A549 (cell line): ENCODE results near the gene SLC25A30. TPM values are rescaled to one million over a fixed set of nuclear protein-coding genes. Genes with fewer than 3 reads are reported as not detected.
A peak's percentile ranks its signal among the peaks of the same experiment; 100 is the strongest.

Experiments
- ATAC-seq, 2 experiments: fragments of 200-7000 bp in 1 of 2; fragments of >200 bp in 1 of 2; cut with Nextera tagmentation in 1 of 2; cut with Tn5 transposase in 1 of 2; 3 replicates each; pipeline versions ENCODE4 v1.8.0 to v1.9.1; 2018 to 2020; ENCODE audit warnings: mild to moderate bottlenecking in 1 of 2, moderate library complexity in 1 of 2
- CTCF ChIA-PET: fragments of 300-600 bp; sonication (Branson Sonifier 250); formaldehyde crosslinking; extraction: SDS; loops from one replicate; lab custom pipeline; 2021; ENCODE audit warnings: antibody characterized with exemption, inconsistent platforms; lab: Yijun Ruan, JAX
- POLR2A ChIA-PET: fragments of 350-600 bp; formaldehyde crosslinking; extraction: SDS; loops from one replicate; lab custom pipeline; 2021; ENCODE audit warnings: antibody characterized with exemption, inconsistent platforms; lab: Yijun Ruan, JAX
- DNase-seq, 2 experiments: peaks; one replicate each; pipeline versions ENCODE4 v3.0.0 to v3.0.0-alpha.2; 2011 to 2016; ENCODE audit warnings: low read depth in 1 of 2, low spot score in 1 of 2
- FAIRE-seq: peaks from 2 replicates; lab custom pipeline; 2011; peaks lifted over from hg19 to GRCh38; lab: Jason Lieb, UNC
- H3K27ac ChIP-seq, 2 experiments: fragments of >200 bp; sonication (Bioruptor Twin); formaldehyde crosslinking; 3 replicates each; pipeline ENCODE4 v1.5.1; 2016 to 2017
- H3K4me1 ChIP-seq: fragments of >200 bp; sonication (Bioruptor Twin); formaldehyde crosslinking; 3 replicates; pipeline ENCODE4 v1.6.1; 2016
- H3K4me2 ChIP-seq: fragments of >200 bp; sonication (Bioruptor Twin); formaldehyde crosslinking; 3 replicates; pipeline ENCODE4 v1.6.1; 2016
- H3K4me3 ChIP-seq: fragments of >200 bp; sonication (Bioruptor Twin); formaldehyde crosslinking; 3 replicates; pipeline ENCODE4 v1.5.1; 2016
- H3K9me3 ChIP-seq: fragments of >200 bp; sonication (Bioruptor Twin); formaldehyde crosslinking; 3 replicates; pipeline ENCODE4 v1.6.1; 2016
- BHLHE40 ChIP-seq: IDR thresholded peaks from 2 replicates; pipeline ENCODE4 v1.6.1; 2012; ENCODE audit warnings: low read depth, low read length, inconsistent platforms
- CBX2 ChIP-seq: fragments of 200-600 bp; sonication (generic); IDR thresholded peaks from 2 replicates; pipeline ENCODE4 v1.6.1; 2016; ENCODE audit warnings: low read depth, mild to moderate bottlenecking, borderline replicate concordance
- CEBPB ChIP-seq, 2 experiments: fragments of >200 bp in 1 of 2; sonication (Bioruptor Twin) in 1 of 2; formaldehyde crosslinking in 1 of 2; IDR thresholded peaks; 2 replicates each; pipeline ENCODE4 v1.6.1; 2012 to 2016
- CHD2 ChIP-seq: fragments of 150-350 bp; IDR thresholded peaks from 2 replicates; pipeline ENCODE4 v1.6.1; 2014; ENCODE audit warnings: low read length; ENCODE audit not compliant: partially characterized antibody
- EHF ChIP-seq: fragments of 250-450 bp; sonication (Bioruptor Pico); IDR thresholded peaks from 2 replicates; pipeline ENCODE4 v1.5.0; 2020; ENCODE audit warnings: mild to moderate bottlenecking
- EP300 ChIP-seq, 2 experiments: fragments of >200 bp; sonication (Bioruptor Twin); formaldehyde crosslinking; IDR thresholded peaks; 2 replicates in 1 of 2; 3 replicates in 1 of 2; pipeline ENCODE4 v1.6.1; 2016 to 2017
- ESRRA ChIP-seq: fragments of 150-350 bp; IDR thresholded peaks from 2 replicates; pipeline ENCODE4 v1.6.1; 2014; ENCODE audit warnings: mild to moderate bottlenecking, low read length, borderline replicate concordance
- FOSL2 ChIP-seq, 2 experiments: fragments of 450-650 bp in 1 of 2; fragments of >200 bp in 1 of 2; sonication (Bioruptor Twin) in 1 of 2; formaldehyde crosslinking; IDR thresholded peaks; 2 replicates each; pipeline versions ENCODE4 v1.5.0 to v1.6.1; 2016 to 2020; ENCODE audit warnings: mild to moderate bottlenecking in 1 of 2, moderate library complexity in 1 of 2
- GATA3 ChIP-seq: IDR thresholded peaks from 2 replicates; pipeline ENCODE4 v1.6.1; 2012; ENCODE audit warnings: borderline replicate concordance
- HEYL ChIP-seq: fragments of 250-450 bp; sonication (Bioruptor Pico); IDR thresholded peaks from 2 replicates; pipeline ENCODE4 v1.8.0; 2021; ENCODE audit warnings: mild to moderate bottlenecking, moderate library complexity
- HOXB13 ChIP-seq: fragments of 250-450 bp; sonication (Bioruptor Pico); IDR thresholded peaks from 2 replicates; pipeline ENCODE4 v1.5.0; 2020; ENCODE audit warnings: low read depth, mild to moderate bottlenecking, moderate library complexity
- KDM1A ChIP-seq: fragments of 200-600 bp; sonication (generic); IDR thresholded peaks from 2 replicates; pipeline ENCODE4 v1.6.1; 2016; ENCODE audit warnings: low read depth, mild to moderate bottlenecking
- KDM5A ChIP-seq: fragments of 200-600 bp; sonication (generic); IDR thresholded peaks from 2 replicates; pipeline ENCODE4 v1.6.1; 2016; ENCODE audit warnings: antibody characterized with exemption, mild to moderate bottlenecking
- MAZ ChIP-seq: fragments of 150-350 bp; IDR thresholded peaks from 2 replicates; pipeline ENCODE4 v1.6.1; 2014; ENCODE audit warnings: antibody characterized with exemption, low read depth, low read length, borderline replicate concordance
- NFE2L2 ChIP-seq: fragments of 150-350 bp; conservative IDR thresholded peaks from 2 replicates; pipeline ENCODE4 v1.6.1; 2014; ENCODE audit warnings: low read length
- NPAS2 ChIP-seq: fragments of 250-450 bp; sonication (Bioruptor Pico); IDR thresholded peaks from 2 replicates; pipeline ENCODE4 v1.8.0; 2022; ENCODE audit warnings: mild to moderate bottlenecking, moderate library complexity, borderline replicate concordance
- NR3C1 ChIP-seq: fragments of >200 bp; sonication (Bioruptor Twin); formaldehyde crosslinking; IDR thresholded peaks from 3 replicates; pipeline ENCODE4 v1.6.1; 2017
- PHF8 ChIP-seq: fragments of 200-600 bp; sonication (generic); IDR thresholded peaks from 2 replicates; pipeline ENCODE4 v1.6.1; 2016; ENCODE audit warnings: low read depth, mild to moderate bottlenecking, antibody characterized with exemption, moderate library complexity, borderline replicate concordance
- POLR2AphosphoS2 ChIP-seq: conservative IDR thresholded peaks from 2 replicates; pipeline ENCODE4 v1.6.1; 2012; ENCODE audit warnings: low read length, improper control_type of control experiment, inconsistent platforms
- RAD21 ChIP-seq, 2 experiments: fragments of >200 bp in 1 of 2; sonication (Bioruptor Twin) in 1 of 2; formaldehyde crosslinking in 1 of 2; IDR thresholded peaks in 1 of 2; conservative IDR thresholded peaks in 1 of 2; 2 replicates in 1 of 2; 3 replicates in 1 of 2; pipeline ENCODE4 v1.6.1; 2012 to 2018; ENCODE audit warnings: inconsistent platforms in 1 of 2
- RARB ChIP-seq: fragments of 250-450 bp; sonication (Bioruptor Pico); IDR thresholded peaks from 2 replicates; pipeline ENCODE4 v1.8.0; 2021; ENCODE audit warnings: mild to moderate bottlenecking, moderate library complexity
- ZFP36 ChIP-seq: fragments of 450-650 bp; IDR thresholded peaks from 2 replicates; pipeline ENCODE4 v1.6.1; 2014; ENCODE audit warnings: borderline replicate concordance; ENCODE audit not compliant: partially characterized antibody
- ZNF302 ChIP-seq: fragments of 250-450 bp; sonication (Bioruptor Pico); IDR thresholded peaks from 2 replicates; pipeline ENCODE4 v1.9.0; 2021; ENCODE audit warnings: inconsistent platforms, mild to moderate bottlenecking, moderate library complexity
- ZSCAN20 ChIP-seq: fragments of 250-450 bp; sonication (Bioruptor Pico); IDR thresholded peaks from 2 replicates; pipeline ENCODE4 v1.8.0; 2022; ENCODE audit warnings: mild to moderate bottlenecking, moderate library complexity
- WGBS: methylation state at CpG from one replicate; pipeline ENCODE4 v1.1.6; 2017; ENCODE audit errors: missing lambda C conversion rate; 5-methylcytosine and 5-hydroxymethylcytosine counted together
- polyA plus RNA-seq, 4 experiments: library from polyadenylated mRNA; depleted of rRNA in 3 of 4; stranded (reverse); fragments of >200 nt; fragmentation: RNase III in 1 of 4; extraction: RNeasy Plus Mini Kit Qiagen cat#74134 plus additional on column Dnase treatment in 1 of 4; gene quantifications; 2 replicates in 3 of 4; 3 replicates in 1 of 4; pipeline ENCODE4 v1.2.3, GENCODE V29; 2011 to 2017
- TF ChIP-seq, protein P1 (sequence below): IDR thresholded peaks from 2 replicates; pipeline ENCODE4 v1.6.1; 2012
- TF ChIP-seq, protein P2 (sequence below): IDR thresholded peaks from 2 replicates; pipeline ENCODE4 v1.6.1; 2012; ENCODE audit warnings: low read depth, borderline replicate concordance
- TF ChIP-seq, protein P3 (sequence below): fragments of 150-350 bp; IDR thresholded peaks from 2 replicates; pipeline ENCODE4 v1.6.1; 2014; ENCODE audit warnings: low read depth, mild to moderate bottlenecking, low read length

SLC25A30 gene
- polyA plus RNA-seq, 2 of the 4 experiments (the other 2 are of a cell fraction), result 10.1 to 12.7 TPM

DNA sequence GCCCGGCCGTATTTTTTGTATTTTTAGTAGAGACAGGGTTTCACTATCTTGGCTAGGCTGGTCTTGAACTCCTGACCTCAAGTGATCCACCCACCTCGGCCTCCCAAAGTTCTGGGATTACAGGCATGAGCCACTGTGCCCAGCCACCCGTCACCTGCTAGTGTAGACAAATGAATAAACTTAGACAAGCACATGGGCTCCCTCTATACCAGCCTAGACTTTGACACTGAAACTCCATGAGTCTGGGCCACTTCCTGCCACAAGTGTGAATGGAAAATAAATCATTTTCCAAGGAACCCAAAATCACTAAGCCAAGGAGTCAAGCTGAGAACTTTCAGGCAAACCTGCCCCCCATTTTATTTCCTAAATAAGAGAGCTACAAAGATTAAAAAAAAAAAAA, 50.2 kb downstream of the SLC25A30 start:
- no peak for DNase-seq
- no peaks in the 10 kb centered on the region for H3K9me3 ChIP-seq
- FAIRE-seq, result no peak
- H3K27ac ChIP-seq, result peak overlapping the region in 1 of 2 experiments; percentile 10; a peak in 1 of 6 replicates
- H3K4me2 ChIP-seq, result no peak overlapping the region
- TF ChIP-seq PHF8 (no peak), POLR2AphosphoS2 (no peak), HEYL (no peak), RARB (CRISPR knock-in tag) (no peak), RAD21 (conservative IDR thresholded peaks at IDR 0.05 in 1 of 2, IDR thresholded peaks at IDR 0.05 in 1 of 2) (no peak), ESRRA (no peak), CEBPB (IDR thresholded peaks at IDR 0.05) (no peak), CHD2 (no peak), KDM5A (no peak), NFE2L2 (no peak), ZSCAN20 (CRISPR knock-in tag) (no peak)
- TF ChIP-seq, protein P1, sequence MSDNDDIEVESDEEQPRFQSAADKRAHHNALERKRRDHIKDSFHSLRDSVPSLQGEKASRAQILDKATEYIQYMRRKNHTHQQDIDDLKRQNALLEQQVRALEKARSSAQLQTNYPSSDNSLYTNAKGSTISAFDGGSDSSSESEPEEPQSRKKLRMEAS, result no peak
- H3K4me3 ChIP-seq, result no peak overlapping the region
- no peak for ATAC-seq
- POLR2A ChIA-PET, result interaction anchor here (0.8 to 1.5 kb wide), 2 partner anchors 26 to 28 kb away, joined by 3 to 9 read pairs; no protein-coding TSS in a partner anchor
- peaks cover 12% of the 10 kb centered on the region for H3K4me1 ChIP-seq
- CTCF ChIA-PET, result interaction anchor here (1.9 to 5.0 kb wide), 2 partner anchors 26 to 31 kb away, joined by 4 to 59 read pairs; no protein-coding TSS in a partner anchor
- WGBS, result 89% methylated on average over 4 of the region's 4 CpGs

DNA sequence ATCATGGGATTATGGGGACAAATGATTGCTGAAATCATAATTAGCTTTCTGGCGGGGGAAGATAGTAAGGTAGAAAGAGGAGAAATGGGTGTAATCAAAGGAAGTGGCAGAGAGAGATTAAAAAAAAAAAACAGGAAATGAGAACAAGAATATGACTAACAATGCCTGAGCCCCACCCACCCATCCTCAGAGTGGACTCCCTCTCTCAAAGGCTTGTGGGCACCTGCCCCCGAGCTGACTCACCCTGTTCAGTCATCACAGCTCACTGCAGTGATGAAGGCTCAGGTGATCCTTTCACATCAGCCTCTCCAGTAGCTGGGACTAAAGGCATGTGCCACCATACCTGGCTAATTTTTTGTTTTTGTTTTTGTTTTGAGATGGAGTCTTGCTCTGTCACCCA, 50.8 kb downstream of the SLC25A30 start:
- 53% methylated on average over 2 of the region's 2 CpGs for WGBS
- DNase-seq (peak; percentile 63 to 80), ATAC-seq (peak; percentile 79 to 95)
- peak overlapping the region; percentile 32; the same call in 1 of the 3 replicates for H3K4me2 ChIP-seq
- peaks cover 14% of the 10 kb centered on the region for H3K4me1 ChIP-seq
- H3K27ac ChIP-seq, result peak overlapping the region in 1 of 2 experiments; percentile 56; a peak in 2 of 6 replicates
- H3K4me3 ChIP-seq, result no peak overlapping the region
- TF ChIP-seq FOSL2 (IDR thresholded peaks at IDR 0.05) (no peak), FOSL2 (CRISPR knock-in tag; IDR thresholded peaks at IDR 0.05) (peak; percentile 67), CBX2 (no peak)
- TF ChIP-seq, protein P2, sequence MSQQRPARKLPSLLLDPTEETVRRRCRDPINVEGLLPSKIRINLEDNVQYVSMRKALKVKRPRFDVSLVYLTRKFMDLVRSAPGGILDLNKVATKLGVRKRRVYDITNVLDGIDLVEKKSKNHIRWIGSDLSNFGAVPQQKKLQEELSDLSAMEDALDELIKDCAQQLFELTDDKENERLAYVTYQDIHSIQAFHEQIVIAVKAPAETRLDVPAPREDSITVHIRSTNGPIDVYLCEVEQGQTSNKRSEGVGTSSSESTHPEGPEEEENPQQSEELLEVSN, result no peak
- TF ChIP-seq, all 56 proteins: peak for 1
- H3K9me3 ChIP-seq, result no peaks in the 10 kb centered on the region
- ChIA-PET CTCF (interaction anchor here (0.7 to 1.9 kb wide), 3 partner anchors 18 to 31 kb away, joined by 3 to 4 read pairs (median 4); no protein-coding TSS in a partner anchor), POLR2A (interaction anchor here (0.8 to 1.5 kb wide), 2 partner anchors 26 to 27 kb away, joined by 3 to 9 read pairs; no protein-coding TSS in a partner anchor)
- no peak for FAIRE-seq

DNA sequence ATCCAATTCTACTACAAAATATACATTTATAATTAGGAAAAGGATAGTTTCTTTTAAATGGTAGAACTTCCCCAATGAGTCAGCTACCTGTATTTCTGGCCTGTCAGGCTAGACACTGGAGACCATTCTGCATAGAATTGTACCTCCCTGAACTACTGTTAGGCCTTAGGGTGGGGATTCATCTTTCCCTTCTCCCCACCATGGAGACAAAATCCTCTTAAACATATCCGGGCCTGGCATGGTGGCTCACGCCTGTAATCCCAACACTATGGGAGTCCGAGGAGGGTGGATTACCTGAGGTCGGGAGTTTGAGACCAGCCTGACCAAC, 52.7 kb downstream of the SLC25A30 start:
- ChIA-PET CTCF (interaction anchor here (1.2 kb wide), 1 partner anchor 21 kb away, joined by 3 read pairs; no protein-coding TSS in a partner anchor), POLR2A (interaction anchor here (0.6 kb wide), 1 partner anchor 31 kb away, joined by 3 read pairs; no protein-coding TSS in a partner anchor)
- DNase-seq, result no peak
- Histone ChIP-seq H3K4me1 (peaks cover 28% of the 10 kb centered on the region), H3K9me3 (no peaks in the 10 kb centered on the region), H3K4me2 (no peak overlapping the region), H3K27ac (no peak overlapping the region), H3K4me3 (no peak overlapping the region)
- no peak for TF ChIP-seq GATA3
- TF ChIP-seq BHLHE40, result no peak
- no peak for TF ChIP-seq NPAS2 (CRISPR knock-in tag)
- TF ChIP-seq KDM1A, result no peak
- no peak for TF ChIP-seq NR3C1
- TF ChIP-seq ZFP36, result no peak
- no peak for TF ChIP-seq MAZ
- TF ChIP-seq ZNF302 (CRISPR knock-in tag), result no peak
- no peak for TF ChIP-seq EHF
- no peak for TF ChIP-seq FOSL2 (IDR thresholded peaks at IDR 0.05)
- no peak for TF ChIP-seq FOSL2 (CRISPR knock-in tag; IDR thresholded peaks at IDR 0.05)
- no peak for TF ChIP-seq CEBPB (IDR thresholded peaks at IDR 0.05)
- no peak for TF ChIP-seq HOXB13 (CRISPR knock-in tag)
- TF ChIP-seq EP300 (IDR thresholded peaks at IDR 0.05), result no peak
- TF ChIP-seq CBX2, result no peak
- TF ChIP-seq, protein P3, sequence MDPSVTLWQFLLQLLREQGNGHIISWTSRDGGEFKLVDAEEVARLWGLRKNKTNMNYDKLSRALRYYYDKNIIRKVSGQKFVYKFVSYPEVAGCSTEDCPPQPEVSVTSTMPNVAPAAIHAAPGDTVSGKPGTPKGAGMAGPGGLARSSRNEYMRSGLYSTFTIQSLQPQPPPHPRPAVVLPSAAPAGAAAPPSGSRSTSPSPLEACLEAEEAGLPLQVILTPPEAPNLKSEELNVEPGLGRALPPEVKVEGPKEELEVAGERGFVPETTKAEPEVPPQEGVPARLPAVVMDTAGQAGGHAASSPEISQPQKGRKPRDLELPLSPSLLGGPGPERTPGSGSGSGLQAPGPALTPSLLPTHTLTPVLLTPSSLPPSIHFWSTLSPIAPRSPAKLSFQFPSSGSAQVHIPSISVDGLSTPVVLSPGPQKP, result no peak
- WGBS, result 91% methylated on average over 4 of the region's 4 CpGs
- no peak for FAIRE-seq
- ATAC-seq, result no peak
